Left lung (tissue), 10 donors: ENCODE data around the gene CDH13. TPM values are rescaled to one million over a fixed set of nuclear protein-coding genes. Genes with fewer than 3 reads are reported as not detected.

Experiments used
- ATAC-seq: fragments of 200-7000 bp; cut with Tn5 transposase; one replicate; pipeline ENCODE4 v1.9.1; 2020; ENCODE audit warnings: moderate library complexity
- DNase-seq, 4 donors: peaks; one replicate each; pipeline ENCODE4 v3.0.0-alpha.2; 2013 to 2020
- H3K27ac ChIP-seq, 2 donors: fragments of 200-600 bp; sonication (generic) in 1 of 2; one replicate each; pipeline versions ENCODE4 v1.5.0 to v1.8.0; 2020 to 2021
- H3K27me3 ChIP-seq, 2 donors: fragments of 200-600 bp; sonication (generic) in 1 of 2; one replicate each; pipeline versions ENCODE4 v1.5.0 to v1.8.0; 2020 to 2021
- H3K36me3 ChIP-seq, 2 donors: fragments of 200-600 bp; sonication (generic) in 1 of 2; one replicate each; pipeline versions ENCODE4 v1.5.0 to v1.8.0; 2020 to 2021
- H3K4me1 ChIP-seq, 2 donors: fragments of 200-600 bp; one replicate each; pipeline ENCODE4 v1.8.0; 2021
- H3K4me3 ChIP-seq, 2 donors: fragments of 200-600 bp; sonication (generic) in 1 of 2; one replicate each; pipeline versions ENCODE4 v1.5.0 to v1.8.0; 2020 to 2021; ENCODE audit warnings: mild to moderate bottlenecking in 1 of 2
- H3K9me3 ChIP-seq, 2 donors: fragments of 200-600 bp; sonication (generic) in 1 of 2; one replicate each; pipeline versions ENCODE4 v1.5.0 to v1.8.0; 2020 to 2021
- CTCF ChIP-seq, 2 donors: fragments of 200-600 bp; sonication (generic) in 1 of 2; IDR thresholded peaks; one replicate each; pipeline versions ENCODE4 v1.5.0 to v1.8.0; 2021; ENCODE audit warnings: antibody characterized with exemption in 2 of 2
- intact Hi-C, 2 donors: fragments of 100-400 bp; cut with DNase I; formaldehyde crosslinking; loops; one replicate each; pipeline versions ENCODE4 v1.11.2 to v1.14.2; 2022
- polyA plus RNA-seq, 6 donors: library from polyadenylated mRNA; unstranded; fragments of 120-200 nt; gene quantifications; one replicate each; pipeline ENCODE4 v1.2.1, GENCODE V29; 2013; ENCODE audit not compliant: insufficient read length in 6 of 6
- total RNA-seq, 2 donors: library from RNA; stranded (reverse); fragmentation: NEBNext Ultra II Directional; extraction: Animal tissue kit (Norgen Biotek cat#: 25700); gene quantifications; one replicate each; pipeline ENCODE4 v1.2.1, GENCODE V29; 2021
- donor health status: DM: no; HTN: yes; CAD: no.
- donor health status: DM: no; HTN: no; CAD: no.

The CDH13 gene
- total and polyA plus RNA-seq, 8 donors = 2.7 to 20.3 (median 3.2) TPM

DNA sequence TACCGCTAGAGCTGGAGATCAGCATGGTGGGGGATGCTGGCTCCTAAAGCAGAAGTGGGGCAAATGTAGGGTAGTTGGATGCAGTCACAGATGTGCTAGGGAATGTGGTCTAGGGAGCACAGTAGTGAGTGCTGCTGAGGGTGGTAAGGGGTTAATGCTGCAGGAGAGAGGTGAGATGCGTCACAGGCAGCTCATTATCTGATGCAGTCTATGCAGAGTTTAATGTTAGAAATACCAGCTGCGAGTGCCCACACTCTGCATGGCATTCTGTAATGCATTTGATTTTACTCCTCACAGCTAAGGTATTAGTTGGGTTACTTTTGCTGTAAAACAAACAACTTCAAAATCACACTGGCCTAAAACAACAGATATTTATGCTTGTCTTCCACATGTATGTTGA is 689.7 kb downstream of the CDH13 start:
- no peaks in the 10 kb centered on the region for H3K36me3 ChIP-seq
- H3K4me3 ChIP-seq = no peak overlapping the region
- ATAC-seq (no peak), DNase-seq (no peak)
- H3K4me1 ChIP-seq = no peaks in the 10 kb centered on the region
- no peaks in the 10 kb centered on the region for H3K9me3 ChIP-seq
- H3K27me3 ChIP-seq = no peaks in the 10 kb centered on the region
- intact Hi-C loops = no loop called here
- H3K27ac ChIP-seq = no peak overlapping the region
- TF ChIP-seq CTCF (IDR thresholded peaks at IDR 0.05) = no peak

- intact Hi-C loops = no loop called here
- no peaks in the 10 kb centered on the region for H3K4me1 ChIP-seq
- ATAC-seq (no peak), DNase-seq (no peak)
- no peaks in the 10 kb centered on the region for H3K27me3 ChIP-seq
- H3K27ac ChIP-seq = no peak overlapping the region
- H3K36me3 ChIP-seq = no peaks in the 10 kb centered on the region
- no peak overlapping the region for H3K4me3 ChIP-seq
- no peaks in the 10 kb centered on the region for H3K9me3 ChIP-seq
- no peak for TF ChIP-seq CTCF (IDR thresholded peaks at IDR 0.05)
Observed at GRCh38 chr16:83318390-83318789, 691.6 kb downstream of the CDH13 start.

- Histone ChIP-seq H3K4me1 (no peaks in the 10 kb centered on the region), H3K9me3 (no peaks in the 10 kb centered on the region), H3K36me3 (no peaks in the 10 kb centered on the region), H3K27ac (no peak overlapping the region), H3K27me3 (no peaks in the 10 kb centered on the region), H3K4me3 (no peak overlapping the region)
- no peak for ATAC-seq
- intact Hi-C loops = no loop called here
- no peak for TF ChIP-seq CTCF (IDR thresholded peaks at IDR 0.05)
- DNase-seq = no peak
Observed at GRCh38 chr16:83328936-83329335, 702.2 kb downstream of the CDH13 start.

GRCh38 chr16:83329441-83329840 is 702.7 kb downstream of the CDH13 start:
- Histone ChIP-seq H3K27ac (no peak overlapping the region), H3K27me3 (no peaks in the 10 kb centered on the region), H3K36me3 (no peaks in the 10 kb centered on the region), H3K4me1 (no peaks in the 10 kb centered on the region), H3K9me3 (no peaks in the 10 kb centered on the region), H3K4me3 (no peak overlapping the region)
- intact Hi-C loops = no loop called here
- DNase-seq (no peak), ATAC-seq (no peak)
- TF ChIP-seq CTCF (IDR thresholded peaks at IDR 0.05) = no peak

DNA sequence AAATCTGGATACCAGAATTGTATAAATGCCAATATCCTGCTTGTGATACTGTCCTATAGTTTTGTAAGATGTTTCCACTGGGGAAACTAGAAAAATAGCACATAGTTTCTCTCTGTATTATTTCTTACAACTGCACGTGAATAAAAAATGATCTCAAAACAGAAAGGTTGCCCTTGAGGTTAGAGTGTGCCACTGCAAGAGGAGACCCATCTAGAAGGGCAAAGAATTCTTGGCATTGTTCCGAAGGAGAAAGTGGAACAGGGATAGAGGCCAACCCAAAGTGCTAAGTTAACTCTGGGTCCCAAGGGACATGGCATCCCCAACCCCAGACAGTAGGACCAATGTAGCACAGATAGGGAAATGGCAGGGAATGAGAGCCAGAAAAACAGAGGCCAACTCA is 703.5 kb downstream of the CDH13 start:
- intact Hi-C loops = no loop called here

More for the DNA sequence above, 703.5 kb downstream of the CDH13 start:
- H3K27ac ChIP-seq = no peak overlapping the region
- DNase-seq = no peak
- H3K36me3 ChIP-seq = no peaks in the 10 kb centered on the region
- no peak for ATAC-seq
- H3K4me1 ChIP-seq = no peaks in the 10 kb centered on the region
- TF ChIP-seq CTCF (IDR thresholded peaks at IDR 0.05) = no peak
- no peaks in the 10 kb centered on the region for H3K9me3 ChIP-seq
- no peaks in the 10 kb centered on the region for H3K27me3 ChIP-seq
- H3K4me3 ChIP-seq = no peak overlapping the region
